CD4-positive, alpha-beta T cell treated with Interleukin-4 for 1 hour (primary cell): ENCODE measurements around the gene AGBL4.

Source experiments
- DNase-seq, 2 donors: peaks; one replicate each; pipeline ENCODE4 v3.0.0-alpha.2; 2020 to 2022

Gene AGBL4

DNA sequence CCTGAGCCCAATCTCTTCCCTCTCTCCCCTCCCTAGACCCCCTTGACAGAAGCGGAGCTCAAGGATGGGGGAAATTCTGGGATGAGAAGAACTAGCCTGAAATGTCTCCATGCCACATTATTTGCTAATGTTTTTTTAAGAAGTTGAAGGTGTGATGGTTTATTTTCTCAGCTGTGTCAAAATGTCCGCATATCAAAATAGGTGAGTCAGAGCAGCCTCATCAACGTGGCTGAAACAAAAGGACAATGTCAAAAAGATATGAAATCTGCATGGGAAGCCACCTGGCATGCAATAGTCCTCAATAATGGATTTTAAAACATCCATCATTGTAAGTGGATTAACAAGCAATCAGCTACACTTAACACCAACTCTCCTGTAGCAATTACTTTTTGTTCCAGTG is 1348.5 kb downstream of the AGBL4 start:
- DNase-seq = no peak

DNA sequence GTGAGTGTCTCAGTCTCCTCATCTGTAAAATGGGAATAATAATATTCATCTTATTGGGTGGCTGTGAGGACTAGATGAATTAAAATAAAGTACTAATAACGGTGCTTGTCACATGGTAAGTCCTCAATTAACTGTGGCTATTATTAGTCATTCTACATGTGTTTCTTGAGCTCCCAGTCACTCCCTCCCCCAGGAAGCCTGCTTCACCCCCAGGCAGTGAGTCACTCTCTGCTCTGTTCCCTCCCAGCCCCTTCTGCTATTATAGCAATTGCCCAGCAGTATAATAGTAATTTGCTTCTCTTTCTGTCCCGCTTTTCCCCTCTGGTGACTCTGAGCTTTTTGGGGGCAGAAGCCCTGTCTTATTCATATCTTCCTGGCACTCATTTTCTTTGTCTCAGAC is 1349.1 kb downstream of the AGBL4 start:
- DNase-seq = no peak

DNA sequence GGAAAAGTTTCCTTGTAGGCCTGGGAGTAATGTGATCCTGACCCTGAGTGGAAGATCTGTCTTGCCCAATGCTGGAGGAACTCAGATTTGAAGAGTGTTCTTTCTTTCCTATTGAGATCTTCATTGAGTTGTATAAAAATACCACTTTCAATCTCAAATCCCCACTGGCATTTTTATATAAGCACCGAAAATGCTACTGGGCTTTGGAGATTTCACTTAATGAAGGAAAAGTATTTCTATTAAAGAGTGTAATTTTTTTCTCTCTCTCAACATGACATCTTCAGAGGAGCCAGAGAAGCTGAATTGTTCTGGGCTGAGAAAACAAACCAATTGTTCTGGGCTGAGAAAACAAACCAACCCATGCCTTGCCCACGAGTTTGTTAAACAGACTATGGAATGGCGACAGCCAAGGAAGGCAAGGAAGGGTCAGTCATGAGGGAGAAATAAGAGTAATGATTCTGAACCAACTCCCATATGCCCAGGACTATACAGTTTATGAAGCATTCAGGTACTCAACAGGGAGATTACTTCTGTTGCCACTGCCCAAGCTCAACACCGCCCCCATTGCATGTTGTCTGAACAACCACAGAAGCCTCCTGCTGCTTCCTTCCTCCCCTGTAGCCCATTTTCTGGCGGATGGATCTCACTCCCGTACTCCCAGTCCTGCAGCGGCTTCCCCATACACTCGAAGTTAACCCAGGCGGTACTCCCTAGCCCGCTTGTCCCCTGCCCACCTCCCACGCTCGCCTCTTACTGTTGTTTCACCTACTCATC is 1350.2 kb downstream of the AGBL4 start:
- no peak for DNase-seq

DNA sequence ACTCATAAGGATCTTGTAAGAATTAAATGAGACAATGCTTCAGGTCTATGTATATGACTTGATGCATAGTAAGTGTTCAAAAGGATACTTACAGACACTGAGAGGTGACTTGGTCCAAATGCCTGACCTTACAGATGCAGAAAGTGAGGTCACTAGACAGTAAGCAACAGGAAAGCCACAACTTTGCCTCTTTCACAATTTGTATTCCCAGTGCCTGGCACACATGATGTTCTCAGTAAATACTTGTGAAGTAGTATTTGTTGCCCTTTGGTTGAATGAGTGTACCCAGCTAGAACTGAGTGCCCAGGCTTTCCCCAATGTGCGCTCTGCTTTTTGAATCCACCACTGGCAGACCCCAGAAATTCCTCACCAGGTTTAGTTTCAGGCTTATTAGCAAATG is 1352.2 kb downstream of the AGBL4 start:
- DNase-seq = no peak

DNA sequence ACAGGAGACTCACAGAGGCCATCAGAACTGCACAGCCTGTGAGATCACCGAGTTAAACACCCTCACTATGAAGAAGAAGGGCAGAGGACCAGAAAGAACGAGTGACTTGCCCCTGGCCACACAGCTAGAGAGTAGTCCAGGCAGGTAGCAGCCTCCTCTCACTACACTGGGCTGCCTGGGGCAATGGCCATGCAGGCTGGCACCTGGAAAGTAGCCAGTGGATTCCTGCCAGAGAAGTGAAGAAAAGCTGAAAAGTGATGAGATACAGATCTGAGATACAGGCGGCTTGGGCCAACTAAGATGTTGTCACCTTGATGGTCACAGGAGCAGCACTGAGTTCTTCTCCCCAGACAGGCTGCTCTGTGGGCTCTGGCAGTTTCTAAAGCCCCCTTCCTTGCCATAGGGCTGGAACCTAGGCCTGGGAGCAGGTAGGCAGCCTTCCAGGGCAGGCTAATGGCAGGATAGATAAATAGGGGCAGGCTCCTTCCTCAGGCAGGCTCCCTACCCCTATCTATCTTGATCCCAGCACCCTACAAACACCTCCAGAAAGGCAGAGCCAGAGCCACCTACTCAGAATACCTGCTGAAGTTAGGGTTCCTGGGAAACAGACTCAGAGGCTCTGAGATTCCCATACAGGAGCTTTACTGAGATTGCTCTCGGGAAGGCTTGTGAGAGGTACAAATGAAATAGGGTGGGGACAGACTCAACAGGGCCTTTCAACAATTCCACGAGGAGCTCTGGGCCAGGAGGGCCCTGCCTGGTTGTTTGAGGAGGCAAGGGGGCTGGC is 1353.3 kb downstream of the AGBL4 start:
- no peak for DNase-seq

DNA sequence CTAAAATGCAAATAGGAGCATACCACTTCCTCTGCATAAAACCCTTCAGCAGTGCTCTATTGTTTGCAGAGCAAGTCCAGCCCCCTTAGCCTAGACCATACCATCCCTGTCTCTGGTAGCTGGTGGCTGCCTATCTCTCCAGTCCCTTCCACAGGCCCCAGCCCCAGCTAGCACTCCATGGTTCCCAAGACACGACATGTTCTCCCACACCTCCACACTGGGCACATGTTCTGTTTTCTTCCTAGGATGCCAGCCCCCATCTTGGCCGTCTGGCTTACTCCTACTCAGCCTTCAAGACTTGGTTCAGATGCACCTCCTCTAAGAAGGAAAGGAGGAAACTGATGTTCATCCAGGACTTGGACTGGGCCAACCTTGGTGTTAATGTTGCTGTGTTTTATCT is 1355.4 kb downstream of the AGBL4 start:
- no peak for DNase-seq

DNA sequence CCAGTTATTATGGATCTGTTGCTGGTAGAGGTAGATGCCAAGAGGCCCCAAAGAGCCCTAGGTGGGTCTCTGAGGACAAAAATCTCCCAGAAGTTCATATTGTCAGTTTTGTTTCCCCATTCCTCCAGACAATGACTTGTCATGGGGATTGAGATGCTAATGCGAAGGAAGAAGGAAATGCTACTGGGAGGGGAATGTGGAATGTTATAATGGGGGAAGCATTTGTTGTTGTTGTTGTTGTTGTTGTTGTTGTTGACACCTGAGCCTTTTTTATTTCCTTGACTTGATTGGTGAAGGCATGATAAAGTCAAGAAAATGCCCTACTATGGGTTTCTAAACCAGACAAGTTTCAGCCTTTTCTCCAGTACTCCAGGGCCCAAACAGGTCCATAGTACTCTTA is 1356.0 kb downstream of the AGBL4 start:
- DNase-seq = no peak

DNA sequence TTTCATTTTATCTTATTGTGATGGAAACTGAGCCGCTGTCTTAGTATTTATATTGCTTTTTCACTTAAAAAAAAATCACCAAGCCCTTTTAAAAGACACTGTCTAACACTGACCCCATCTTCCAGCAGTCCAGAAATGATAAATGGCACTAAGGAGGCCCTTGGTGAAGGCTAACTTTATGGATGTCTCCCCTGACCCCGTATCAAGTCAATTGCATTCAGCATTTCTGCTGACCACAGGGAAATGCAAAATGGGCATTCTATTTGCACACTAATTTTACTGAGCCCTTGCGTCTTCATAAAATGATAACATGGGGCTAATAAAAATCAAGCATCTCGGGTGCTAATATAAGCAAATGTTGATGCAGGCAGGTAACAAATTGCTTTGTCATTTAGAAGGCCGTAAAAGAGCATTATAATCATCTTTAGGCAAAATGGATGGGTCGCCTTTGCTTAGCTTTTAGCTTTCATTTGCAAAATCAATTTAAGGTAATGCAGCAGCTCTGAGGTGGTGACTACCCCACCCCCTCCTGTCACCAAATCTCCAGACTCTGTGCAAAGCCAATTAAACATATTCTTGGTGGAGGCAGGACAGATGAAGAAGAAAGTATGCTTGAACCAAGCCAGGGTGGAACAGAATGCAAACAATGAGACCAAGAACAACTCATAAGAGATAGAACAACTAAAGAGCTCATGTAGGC is 1357.9 kb downstream of the AGBL4 start:
- DNase-seq = no peak

DNA sequence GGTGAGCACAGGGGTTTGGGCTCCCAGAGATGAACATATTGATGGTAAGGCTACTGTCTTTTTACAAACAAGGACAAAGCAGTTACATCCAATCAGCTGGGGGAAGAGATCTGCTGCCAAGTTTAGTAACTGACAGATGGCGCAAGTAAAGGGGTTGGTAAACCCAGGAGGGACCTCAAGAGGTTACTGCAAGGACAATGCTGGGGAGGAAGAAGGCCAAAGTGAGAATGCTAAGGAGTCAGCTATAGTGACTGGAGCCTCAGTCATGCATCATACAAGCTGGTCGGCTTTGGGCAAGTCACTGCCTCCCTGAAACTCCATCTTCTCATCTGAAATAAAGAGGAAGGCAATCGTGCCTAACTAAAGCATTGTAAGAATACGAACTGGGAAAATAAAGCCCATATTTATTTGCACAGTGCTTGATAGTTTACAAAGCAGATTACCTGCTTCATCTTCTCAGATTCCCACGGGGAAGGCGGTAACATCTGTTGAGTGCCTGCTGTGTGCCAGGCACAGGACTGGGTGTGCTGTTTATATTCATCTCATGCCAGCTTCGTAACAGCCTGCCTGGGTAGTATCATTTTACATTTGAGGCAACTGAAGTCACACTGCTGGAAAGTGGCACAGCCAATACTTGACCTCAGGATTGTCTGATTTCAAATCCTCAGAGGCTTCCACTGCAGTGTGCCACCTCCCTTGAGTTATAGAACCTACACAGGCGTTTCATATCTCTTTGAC is 1361.9 kb downstream of the AGBL4 start:
- no peak for DNase-seq

DNA sequence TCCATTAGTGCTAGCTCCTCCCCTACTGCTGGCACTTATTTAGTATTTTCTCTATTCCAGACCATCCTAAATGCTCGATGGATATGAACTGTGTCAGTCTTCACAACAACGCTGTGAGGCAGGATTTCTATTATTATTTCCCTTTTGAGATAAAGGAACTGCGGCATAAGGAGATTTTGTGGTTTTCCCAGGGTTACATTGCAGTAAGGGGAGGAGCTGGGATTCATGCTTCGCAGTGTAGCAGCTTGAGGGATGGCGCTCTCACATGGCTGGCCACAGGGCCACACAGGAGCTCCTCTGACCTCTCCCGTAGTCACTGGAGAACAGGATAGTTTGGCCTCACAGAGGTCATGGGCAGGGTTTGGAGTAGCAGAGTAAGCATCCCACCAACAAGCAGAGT is 1364.0 kb downstream of the AGBL4 start:
- DNase-seq = no peak

DNA sequence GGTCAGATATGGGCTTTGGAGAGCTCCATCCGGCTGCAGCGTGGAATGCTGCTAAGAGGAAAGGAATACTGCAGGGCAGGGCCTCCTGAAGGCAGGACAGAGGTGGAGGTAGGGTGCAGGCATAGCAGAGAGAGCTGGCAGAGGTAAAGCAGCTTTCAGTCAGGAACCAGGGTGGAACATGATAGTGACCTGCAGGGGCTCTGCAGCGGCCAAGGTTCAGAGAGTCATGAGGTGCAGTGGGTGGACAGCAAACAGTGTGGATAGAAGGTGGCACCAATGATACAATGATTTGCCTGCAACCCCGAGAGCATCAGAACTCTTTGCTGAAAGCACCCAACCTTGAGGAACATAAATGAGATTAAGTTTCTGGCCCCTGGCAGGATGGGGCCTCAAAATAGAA is 1366.3 kb downstream of the AGBL4 start:
- DNase-seq = no peak

DNA sequence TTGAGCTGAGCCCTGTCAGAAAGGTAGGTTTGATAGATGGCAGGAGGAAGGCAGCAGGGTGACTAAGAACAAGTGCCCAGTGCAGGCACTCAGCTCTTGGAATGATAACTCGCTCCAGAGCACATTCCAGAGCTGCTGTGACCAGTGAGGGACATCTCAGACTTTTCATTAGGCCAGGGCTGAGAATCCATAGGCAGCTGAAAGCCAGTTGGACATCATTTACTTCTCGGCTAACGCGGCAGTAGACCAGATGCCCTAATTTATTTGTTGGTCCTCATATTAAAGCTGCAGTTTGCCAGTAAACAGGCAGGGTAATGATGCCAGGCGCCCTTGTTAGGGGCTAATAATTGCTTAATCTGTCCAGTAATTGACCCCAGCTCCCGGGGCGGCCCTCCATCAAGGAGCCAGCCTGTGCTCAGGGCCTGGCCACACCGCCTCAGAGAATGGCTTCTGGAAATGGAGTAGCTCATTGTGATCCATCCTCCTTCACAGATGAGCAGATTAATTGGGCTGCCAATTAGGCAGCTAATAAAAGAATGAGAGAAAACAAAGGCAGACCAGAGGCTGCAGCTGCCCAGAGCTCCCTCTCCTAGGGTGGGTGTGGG is 1369.0 kb downstream of the AGBL4 start:
- no peak for DNase-seq

DNA sequence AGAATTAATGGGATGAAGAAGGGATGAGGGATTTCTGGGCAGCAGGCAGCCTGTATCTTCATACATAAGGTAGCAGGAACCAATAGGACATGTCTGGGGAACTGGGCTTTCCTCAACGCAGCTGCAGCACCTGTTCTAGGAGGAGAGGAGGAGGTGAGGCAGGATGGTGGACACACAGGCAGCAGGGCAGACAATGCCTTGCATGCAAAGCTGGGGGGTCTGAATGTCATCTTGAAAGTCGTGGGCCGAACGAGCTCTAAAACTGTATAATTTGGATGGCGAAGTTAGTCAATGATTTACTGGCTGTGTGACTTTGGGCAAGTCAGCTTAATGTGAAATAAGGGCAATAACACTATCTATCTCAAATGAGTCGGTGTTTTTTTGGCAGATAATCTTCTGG is 1371.4 kb downstream of the AGBL4 start:
- no peak for DNase-seq

DNA sequence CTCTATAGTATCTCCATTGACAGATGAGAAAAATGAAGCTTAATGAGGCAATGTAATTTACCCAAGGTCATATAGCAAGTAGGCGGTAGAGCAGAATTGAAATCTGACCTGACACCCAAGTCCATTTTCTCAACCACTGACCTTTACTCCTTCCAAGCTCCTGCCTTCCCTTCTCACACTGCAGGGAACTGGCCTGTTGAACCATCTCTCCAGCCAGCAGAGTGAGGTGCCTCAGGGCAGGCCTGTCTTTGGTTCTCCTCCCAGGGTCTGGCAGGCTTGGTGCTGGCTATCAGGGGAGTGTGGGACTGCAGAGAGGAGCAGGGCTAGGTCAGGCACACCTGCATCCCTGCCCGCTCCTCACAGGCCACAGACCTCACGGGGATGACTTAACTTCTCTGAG is 1373.9 kb downstream of the AGBL4 start:
- DNase-seq = no peak

DNA sequence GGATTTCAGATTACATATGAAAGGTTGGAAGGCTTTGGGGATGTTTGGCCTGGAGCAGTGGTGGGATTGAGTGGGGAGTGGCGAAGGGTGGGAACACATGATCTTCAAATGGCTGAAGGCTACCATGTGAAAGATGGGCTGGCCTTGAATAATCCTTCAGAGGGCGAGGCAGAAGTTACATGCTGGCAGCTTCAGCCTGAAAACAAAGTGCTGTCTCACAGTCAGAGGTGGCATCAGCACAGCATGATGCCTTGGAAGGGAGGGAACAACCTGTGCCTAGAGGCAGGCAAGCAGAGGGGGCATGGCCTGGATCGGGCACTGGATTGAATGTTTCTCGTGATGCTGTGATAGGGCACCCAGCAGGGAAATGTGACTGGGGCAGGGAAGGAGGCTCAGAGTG is 1377.9 kb downstream of the AGBL4 start:
- no peak for DNase-seq

DNA sequence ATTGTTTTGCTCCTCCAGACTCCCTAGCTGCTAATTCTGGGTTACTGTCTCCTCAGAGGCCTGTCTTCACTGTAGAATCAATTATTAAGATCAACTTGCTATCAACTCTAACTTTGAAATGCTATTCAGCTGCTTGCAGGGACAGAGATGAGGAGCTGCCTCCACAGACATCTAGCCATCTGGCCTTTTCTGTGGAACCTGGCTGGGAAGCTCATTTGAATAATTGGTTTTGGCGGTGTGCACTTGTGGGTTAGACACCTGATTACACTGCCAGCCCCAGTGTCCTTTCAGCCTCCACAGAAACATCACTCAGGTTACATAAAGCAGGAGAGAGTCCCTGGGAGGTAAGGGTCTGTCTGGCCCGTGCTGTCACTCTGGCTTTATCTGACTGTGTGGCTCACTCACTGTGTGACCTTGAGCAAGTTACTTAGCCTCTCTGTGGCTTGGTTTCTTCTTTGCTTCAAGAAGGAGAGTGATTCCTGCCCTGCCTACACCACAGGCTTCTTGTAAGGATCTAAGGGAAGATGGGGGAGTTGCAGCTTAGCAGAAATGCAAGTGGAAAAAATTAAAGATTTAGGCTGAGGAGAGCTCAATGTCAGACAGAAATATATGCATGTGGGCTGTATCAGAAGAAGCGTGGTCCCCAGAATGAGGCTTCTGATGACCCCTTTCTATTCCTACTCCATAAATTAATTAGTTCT is 1378.7 kb downstream of the AGBL4 start:
- no peak for DNase-seq

DNA sequence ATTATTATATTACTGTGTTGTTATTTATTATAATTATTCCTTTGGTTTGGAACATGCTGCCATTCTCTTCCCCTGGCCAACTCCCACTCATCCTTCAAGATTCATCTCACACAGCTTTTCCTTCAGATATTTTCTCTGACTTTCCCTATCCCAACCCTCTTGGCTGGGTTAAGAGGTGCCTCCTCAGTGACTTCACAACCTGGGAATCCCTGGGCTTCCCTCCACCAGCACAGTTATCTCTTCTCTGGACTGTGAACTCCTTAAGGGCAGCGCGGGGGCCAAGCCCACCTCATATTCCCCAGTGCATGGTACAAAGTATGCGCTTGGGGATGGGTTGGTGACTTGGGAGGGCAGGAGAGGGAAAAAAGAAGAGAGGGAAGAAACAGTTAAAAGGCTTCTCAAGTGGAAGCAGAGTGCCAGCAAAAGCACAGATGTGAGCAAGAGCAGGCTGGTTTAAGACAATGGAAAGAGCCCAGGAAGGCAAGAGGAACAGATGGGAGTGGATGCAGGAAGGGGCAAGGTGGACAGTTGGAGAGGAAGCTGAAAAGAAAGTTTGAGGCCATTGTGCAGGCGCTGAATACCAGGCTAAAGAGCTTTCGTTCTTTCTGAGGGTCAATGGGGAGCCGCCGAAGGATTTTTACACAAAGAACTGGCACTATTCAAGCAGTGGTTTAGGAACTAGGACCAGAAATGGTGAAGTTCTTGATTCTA is 1379.4 kb downstream of the AGBL4 start:
- DNase-seq = no peak

DNA sequence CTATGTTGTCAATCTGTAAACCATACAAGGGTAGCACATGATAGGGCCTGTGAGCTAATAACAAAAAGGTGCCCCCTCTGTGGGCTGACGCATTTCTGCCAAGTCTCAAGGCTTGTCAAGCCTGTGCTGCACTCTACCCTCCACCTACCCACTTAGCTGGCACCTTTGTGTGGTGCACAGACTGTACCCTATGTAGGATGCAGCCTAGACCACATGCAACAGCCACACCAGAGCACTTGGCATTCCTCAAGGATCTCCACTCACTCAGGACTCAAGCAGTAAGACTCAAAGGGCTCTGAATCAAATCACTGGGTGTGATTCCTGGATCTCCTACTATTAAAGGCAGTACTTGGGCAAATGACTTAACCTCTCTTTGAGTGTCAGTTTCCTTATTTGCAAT is 1380.6 kb downstream of the AGBL4 start:
- no peak for DNase-seq

DNA sequence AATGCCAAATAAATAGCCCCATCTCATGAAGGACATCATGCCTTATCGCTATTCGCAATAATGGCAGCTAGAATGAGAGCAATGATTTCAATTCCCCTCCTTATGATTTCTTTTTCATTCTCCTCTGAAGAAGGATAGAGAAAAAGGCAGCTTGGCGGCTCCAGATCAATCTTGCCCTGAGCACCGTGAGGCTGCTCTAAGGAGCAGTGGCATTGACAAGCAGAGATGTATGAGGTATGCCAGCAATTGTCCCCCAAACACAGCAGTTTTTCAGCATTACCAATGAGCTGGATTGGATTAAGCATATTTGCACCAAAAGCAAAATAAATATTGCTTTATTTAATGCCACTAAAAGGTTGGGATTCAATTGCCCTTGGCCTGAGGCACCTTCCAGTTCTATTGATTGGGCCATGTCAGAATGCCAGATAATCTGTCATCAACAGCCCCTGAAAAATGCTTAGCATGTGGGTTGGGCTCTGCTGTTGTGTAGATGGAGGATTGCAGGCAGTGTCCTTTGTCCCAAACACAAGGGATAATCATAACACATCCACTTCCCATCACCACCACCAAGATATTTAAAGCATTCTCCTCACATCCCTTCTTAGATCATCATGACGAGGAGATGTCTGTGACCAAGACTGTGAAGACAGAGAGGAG is 1382.8 kb downstream of the AGBL4 start:
- no peak for DNase-seq

DNA sequence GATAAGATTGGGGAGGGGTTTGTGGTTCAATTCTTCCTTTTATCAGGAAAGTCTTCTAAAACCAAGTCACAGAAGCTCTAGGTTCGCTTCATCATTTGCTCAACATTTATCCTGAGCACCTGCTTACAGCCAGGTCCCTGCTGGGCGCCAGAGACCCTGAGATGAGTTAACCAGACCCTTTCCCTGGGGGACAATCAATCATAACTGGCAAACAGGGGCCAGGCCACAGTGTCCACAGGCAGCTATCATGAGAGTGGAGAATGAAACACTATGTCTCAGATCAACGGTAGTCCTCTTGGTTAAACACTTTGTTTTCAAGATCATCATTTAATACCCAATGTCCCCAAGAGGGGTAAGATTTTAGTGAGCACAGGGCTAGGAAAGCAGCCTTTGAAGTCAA is 1393.9 kb downstream of the AGBL4 start:
- DNase-seq = no peak

DNA sequence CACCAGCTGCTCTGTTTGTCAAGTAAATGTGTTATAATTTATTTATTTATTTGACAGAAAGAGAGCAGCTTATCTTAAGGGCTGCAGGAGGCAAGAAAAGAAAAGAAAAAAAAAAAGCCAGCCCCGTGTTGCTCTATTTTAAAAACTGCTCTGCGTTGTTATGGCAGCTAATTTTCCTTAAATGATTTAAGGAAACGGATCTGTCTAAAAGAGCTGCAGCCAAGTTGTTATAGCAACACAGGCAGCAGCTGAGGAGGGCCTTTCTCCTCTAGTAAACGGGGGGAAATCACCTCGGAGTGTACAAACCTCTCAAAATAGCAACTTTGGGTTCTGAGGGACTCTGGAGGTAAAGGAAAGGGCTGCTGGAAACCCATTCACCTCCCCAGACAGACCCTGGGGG is 1396.3 kb downstream of the AGBL4 start:
- no peak for DNase-seq
